Measurements from ENCODE around the gene KHDC1. TPM values are rescaled to one million over a fixed set of nuclear protein-coding genes. Genes with fewer than 3 reads are reported as not detected.
"Not testable (repeated sequence)": the region's sequence is repeated elsewhere in the genome, so short reads cannot be mapped to it uniquely, and the experiment has no call there.

KHDC1 gene
- polyA plus RNA-seq, 1 donor from 2014 or later = 1.5 TPM

- Histone ChIP-seq H3K4me3 (ENCODE audit: low read length) (peak overlapping the region; percentile 73), H3K9me2 (ENCODE audit: insufficient read depth, low read length) (no peaks in the 10 kb centered on the region), H3F3A (ENCODE audit: insufficient read depth, low read length, poor library complexity, severe bottlenecking) (no peaks in the 10 kb centered on the region), H2AFZ (ENCODE audit: low read depth, low read length) (peak overlapping the region; percentile 51), H4K20me1 (ENCODE audit: insufficient read depth) (no peaks in the 10 kb centered on the region), H3K4me2 (ENCODE audit: low read length) (peak overlapping the region; percentile 39), H3K27me3 (ENCODE audit: insufficient read depth, low read depth, low read length) (no peaks in the 10 kb centered on the region), H3K79me2 (replicated peaks; ENCODE audit: insufficient read depth, low read length) (no peaks in the 10 kb centered on the region), H3K36me3 (ENCODE audit: insufficient read depth, low read length) (no peaks in the 10 kb centered on the region), H3K9ac (ENCODE audit: low read length) (peak overlapping the region; percentile 67), H3K27ac (ENCODE audit: low read length) (no peak overlapping the region), H3K9me3 (ENCODE audit: low read length) (no peaks in the 10 kb centered on the region)
- TF ChIP-seq TAF1 (IDR thresholded peaks at IDR 0.05; ENCODE audit: low read depth) (no peak), MXI1 (conservative IDR thresholded peaks at IDR 0.05; ENCODE audit: poor library complexity, severe bottlenecking) (no peak), SMC3 (conservative IDR thresholded peaks at IDR 0.05; ENCODE audit: poor library complexity) (no peak), EZH2 (IDR thresholded peaks at IDR 0.05; ENCODE audit: borderline replicate concordance, insufficient read depth, low read length, poor library complexity, severe bottlenecking) (no peak), EP300 (conservative IDR thresholded peaks at IDR 0.05; ENCODE audit: poor library complexity, severe bottlenecking) (no peak), CTCF (IDR thresholded peaks at IDR 0.05; ENCODE audit: poor library complexity, severe bottlenecking) (no peak), RAD21 (conservative IDR thresholded peaks at IDR 0.05) (no peak), POLR2AphosphoS5 (IDR thresholded peaks at IDR 0.05) (no peak)
- TF ChIP-seq, protein P1, sequence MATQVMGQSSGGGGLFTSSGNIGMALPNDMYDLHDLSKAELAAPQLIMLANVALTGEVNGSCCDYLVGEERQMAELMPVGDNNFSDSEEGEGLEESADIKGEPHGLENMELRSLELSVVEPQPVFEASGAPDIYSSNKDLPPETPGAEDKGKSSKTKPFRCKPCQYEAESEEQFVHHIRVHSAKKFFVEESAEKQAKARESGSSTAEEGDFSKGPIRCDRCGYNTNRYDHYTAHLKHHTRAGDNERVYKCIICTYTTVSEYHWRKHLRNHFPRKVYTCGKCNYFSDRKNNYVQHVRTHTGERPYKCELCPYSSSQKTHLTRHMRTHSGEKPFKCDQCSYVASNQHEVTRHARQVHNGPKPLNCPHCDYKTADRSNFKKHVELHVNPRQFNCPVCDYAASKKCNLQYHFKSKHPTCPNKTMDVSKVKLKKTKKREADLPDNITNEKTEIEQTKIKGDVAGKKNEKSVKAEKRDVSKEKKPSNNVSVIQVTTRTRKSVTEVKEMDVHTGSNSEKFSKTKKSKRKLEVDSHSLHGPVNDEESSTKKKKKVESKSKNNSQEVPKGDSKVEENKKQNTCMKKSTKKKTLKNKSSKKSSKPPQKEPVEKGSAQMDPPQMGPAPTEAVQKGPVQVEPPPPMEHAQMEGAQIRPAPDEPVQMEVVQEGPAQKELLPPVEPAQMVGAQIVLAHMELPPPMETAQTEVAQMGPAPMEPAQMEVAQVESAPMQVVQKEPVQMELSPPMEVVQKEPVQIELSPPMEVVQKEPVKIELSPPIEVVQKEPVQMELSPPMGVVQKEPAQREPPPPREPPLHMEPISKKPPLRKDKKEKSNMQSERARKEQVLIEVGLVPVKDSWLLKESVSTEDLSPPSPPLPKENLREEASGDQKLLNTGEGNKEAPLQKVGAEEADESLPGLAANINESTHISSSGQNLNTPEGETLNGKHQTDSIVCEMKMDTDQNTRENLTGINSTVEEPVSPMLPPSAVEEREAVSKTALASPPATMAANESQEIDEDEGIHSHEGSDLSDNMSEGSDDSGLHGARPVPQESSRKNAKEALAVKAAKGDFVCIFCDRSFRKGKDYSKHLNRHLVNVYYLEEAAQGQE (IDR thresholded peaks at IDR 0.05; ENCODE audit: borderline replicate concordance) = no peak
These were observed 544 bp upstream of the KHDC1 start for GRCh38 chr6:73263570-73263909.

- H3K27ac ChIP-seq (ENCODE audit: low read length) = no peak overlapping the region
- no peak overlapping the region for H3K4me2 ChIP-seq (ENCODE audit: low read length)
- no peaks in the 10 kb centered on the region for H3F3A ChIP-seq (ENCODE audit: insufficient read depth, low read length, poor library complexity, severe bottlenecking)
- H4K20me1 ChIP-seq (ENCODE audit: insufficient read depth) = no peaks in the 10 kb centered on the region
- H3K9me2 ChIP-seq (ENCODE audit: insufficient read depth, low read length) = no peaks in the 10 kb centered on the region
- no peak overlapping the region for H2AFZ ChIP-seq (ENCODE audit: low read depth, low read length)
- no peaks in the 10 kb centered on the region for H3K9me3 ChIP-seq (ENCODE audit: low read length)
- H3K27me3 ChIP-seq (ENCODE audit: insufficient read depth, low read depth, low read length) = no peaks in the 10 kb centered on the region
- H3K9ac ChIP-seq (ENCODE audit: low read length) = no peak overlapping the region
- no peaks in the 10 kb centered on the region for H3K79me2 ChIP-seq (replicated peaks; ENCODE audit: insufficient read depth, low read length)
- TF ChIP-seq CTCF (IDR thresholded peaks at IDR 0.05; ENCODE audit: poor library complexity, severe bottlenecking) = no peak
- no peak for TF ChIP-seq SMC3 (conservative IDR thresholded peaks at IDR 0.05; ENCODE audit: poor library complexity)
- TF ChIP-seq EP300 (conservative IDR thresholded peaks at IDR 0.05; ENCODE audit: poor library complexity, severe bottlenecking) = no peak
- TF ChIP-seq POLR2AphosphoS5 (IDR thresholded peaks at IDR 0.05) = no peak
- no peak for TF ChIP-seq TAF1 (IDR thresholded peaks at IDR 0.05; ENCODE audit: low read depth)
- TF ChIP-seq RAD21 (conservative IDR thresholded peaks at IDR 0.05) = no peak
- no peak for TF ChIP-seq EZH2 (IDR thresholded peaks at IDR 0.05; ENCODE audit: borderline replicate concordance, insufficient read depth, low read length, poor library complexity, severe bottlenecking)
- H3K4me3 ChIP-seq (ENCODE audit: low read length) = no peak overlapping the region
- H3K36me3 ChIP-seq (ENCODE audit: insufficient read depth, low read length) = no peaks in the 10 kb centered on the region
These were observed 4.3 kb downstream of the KHDC1 start for GRCh38 chr6:73258721-73259120.

DNA sequence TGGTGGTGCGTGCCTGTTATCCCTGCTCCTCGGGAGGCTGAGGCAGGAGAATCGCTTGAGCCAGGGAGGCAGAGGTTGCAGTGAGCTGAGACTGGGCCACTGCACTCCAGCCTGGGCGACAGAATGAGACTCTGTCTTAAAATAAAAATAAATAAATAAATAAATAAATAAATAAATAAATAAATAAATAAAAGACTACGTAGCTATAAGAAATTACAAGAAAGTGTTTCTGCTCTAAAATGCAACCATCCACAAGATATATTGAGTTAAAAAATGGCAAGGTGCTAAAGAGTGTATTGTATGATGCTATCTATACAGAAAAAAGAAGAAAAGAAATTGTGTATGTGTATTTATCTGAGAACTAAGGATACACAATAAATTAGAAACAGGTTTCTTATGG, 8.7 kb downstream of the KHDC1 start:
- not testable (repeated sequence) for H3K4me2 ChIP-seq (ENCODE audit: low read length); H3K4me3 ChIP-seq (ENCODE audit: low read length); H3K27me3 ChIP-seq (ENCODE audit: insufficient read depth, low read depth, low read length); H4K20me1 ChIP-seq (ENCODE audit: insufficient read depth); H3K27ac ChIP-seq (ENCODE audit: low read length); H3K79me2 ChIP-seq (replicated peaks; ENCODE audit: insufficient read depth, low read length); H3K9me2 ChIP-seq (ENCODE audit: insufficient read depth, low read length); H3K36me3 ChIP-seq (ENCODE audit: insufficient read depth, low read length); H3K9me3 ChIP-seq (ENCODE audit: low read length); H3K9ac ChIP-seq (ENCODE audit: low read length); H3F3A ChIP-seq (ENCODE audit: insufficient read depth, low read length, poor library complexity, severe bottlenecking); H2AFZ ChIP-seq (ENCODE audit: low read depth, low read length)

Measured in neural cell (in vitro differentiated cells).